Eye (tissue), 1 donor: ENCODE data around the gene WWTR1.

ENCODE experiments used
- DNase-seq: peaks from one replicate; pipeline ENCODE4 v3.0.0-alpha.2; 2015

Gene WWTR1

DNA sequence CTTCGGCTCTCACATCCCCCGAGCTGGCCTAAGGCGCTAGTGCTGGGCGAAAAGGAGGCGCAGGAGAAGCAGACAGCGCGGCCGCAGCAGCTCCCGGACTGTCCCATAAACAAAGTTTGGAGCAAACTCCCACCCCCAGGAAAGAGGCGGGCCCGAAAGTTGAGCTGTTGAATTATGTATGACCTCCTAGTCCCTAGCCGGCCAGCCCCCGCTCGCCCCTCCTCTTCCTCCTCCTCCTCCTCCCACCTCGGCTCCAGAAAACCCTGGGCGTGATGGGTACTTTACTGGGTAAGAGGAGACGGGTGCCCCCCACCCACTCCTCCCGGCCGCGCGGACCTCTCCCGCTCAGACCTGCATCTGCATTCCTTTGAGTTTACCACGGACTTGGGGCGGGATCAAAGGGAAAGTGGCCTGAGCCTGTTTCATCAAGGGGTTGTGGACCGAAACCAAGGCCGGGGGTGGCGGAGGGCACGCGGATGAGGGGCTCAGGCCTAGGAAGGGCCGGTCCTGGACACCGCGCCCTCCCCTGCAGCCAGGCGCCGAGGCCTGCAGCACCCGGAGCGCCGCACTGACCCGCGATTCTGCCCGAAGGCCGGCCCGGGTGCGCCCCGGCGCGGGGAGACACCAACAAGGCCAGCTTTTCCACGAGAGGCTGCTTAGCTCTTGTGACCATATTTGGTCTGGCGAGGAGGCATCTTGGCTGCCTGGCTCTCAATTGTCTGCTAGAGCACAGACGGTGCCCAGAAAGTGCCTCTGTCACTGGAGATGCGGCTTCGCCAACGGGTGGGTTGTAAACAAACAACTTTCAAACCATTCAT, at the start of gene WWTR1:
Gene WWTR1, minus strand, starts transcription at position 100 of the 818 bp plus-strand sequence. CDS start 719 bp downstream, outside the sequence.
- peak; percentile 96 for DNase-seq

DNA sequence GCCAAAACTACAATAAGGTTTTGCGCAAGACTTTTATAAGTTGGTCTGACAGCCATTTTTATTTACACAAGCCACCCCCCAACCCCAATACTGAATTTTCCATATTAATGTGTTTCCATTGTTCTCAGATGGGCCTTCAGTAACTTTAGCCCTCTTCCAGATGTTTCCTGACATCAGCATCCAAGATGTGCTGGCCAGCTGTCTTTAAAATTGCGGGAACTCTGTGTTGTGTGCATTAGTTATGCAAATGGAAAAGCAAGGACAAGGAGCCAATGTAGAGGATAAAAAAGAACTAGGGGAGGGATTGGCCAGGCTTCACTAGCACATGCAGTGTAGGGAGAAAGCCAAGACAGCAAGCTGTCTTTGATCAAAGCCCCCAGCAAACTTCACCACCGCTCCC, 49.1 kb upstream of the WWTR1 start:
- DNase-seq: peak; percentile 80

DNA sequence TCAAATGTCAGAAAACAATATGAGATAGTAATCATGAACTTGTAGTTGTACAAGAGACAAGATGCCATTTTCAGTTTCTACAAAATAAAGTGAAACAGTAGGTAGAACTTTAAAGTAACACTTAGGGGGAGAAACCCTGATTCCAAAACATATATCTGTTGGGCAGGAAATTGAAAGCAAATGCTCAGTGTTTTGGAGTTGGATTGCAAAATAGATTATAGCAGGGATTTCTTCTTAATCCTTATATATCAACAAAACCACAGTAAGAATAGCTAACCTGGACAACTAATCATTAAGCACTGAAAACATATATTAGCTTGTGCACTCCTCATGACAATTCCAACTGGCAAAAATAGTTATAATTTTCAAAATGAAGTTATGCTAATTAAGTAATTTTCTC, 47.6 kb upstream of the WWTR1 start:
- no peak for DNase-seq

DNA sequence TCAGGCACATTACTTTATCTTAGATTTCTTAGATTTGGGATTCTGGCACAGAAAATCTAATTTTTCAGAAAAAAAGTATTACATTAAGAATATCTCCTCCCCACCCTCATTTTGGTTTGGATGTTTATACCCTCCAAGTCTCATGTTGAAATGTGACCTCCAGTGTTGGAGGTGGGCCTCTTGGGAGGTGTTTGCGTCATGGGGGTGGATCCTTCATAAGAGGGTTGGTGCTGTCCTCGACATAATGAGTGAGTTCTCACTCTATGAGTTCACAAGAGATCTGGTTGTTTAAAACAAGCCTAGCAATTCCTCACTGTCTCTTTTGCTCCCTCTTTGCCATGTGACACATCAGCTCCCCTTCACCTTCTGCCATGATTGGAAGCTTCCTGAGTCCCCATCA, 45.6 kb upstream of the WWTR1 start:
- peak; percentile 11 for DNase-seq

DNA sequence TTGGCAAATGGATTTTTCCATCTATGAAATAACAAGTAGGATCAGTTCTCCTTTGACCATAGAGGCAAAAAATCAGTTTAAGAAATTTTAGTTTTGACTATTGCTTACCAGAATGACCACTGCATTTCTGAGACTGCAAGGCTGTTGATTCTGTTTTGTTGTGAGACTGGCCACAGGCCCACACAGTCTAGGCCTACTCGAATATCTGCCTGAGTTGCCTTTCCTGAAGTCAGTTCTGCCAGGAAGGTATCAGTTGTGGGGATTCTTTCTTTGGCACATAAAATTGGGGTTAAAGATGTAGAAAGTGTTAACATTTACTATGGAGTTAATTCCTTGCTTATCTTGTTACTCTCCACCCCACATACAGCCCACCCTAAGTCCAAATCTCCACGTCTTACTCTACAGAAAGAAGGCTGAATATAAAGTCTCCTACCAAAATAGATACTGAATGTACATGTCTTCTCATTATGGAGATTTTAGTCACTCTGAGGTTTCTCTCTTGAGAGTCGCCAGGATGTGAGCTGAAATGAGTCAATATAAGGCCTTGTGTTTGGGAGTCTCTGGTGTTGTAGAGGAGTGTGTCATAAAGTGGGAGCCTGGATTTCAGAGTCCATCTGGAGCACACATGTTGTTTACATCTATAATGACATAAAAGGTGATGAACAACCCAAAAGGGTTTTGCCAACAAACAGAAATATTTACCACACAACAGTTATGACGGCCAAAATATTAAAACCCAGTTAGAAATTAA, 45.0 kb upstream of the WWTR1 start:
- peak; percentile 33 for DNase-seq

DNA sequence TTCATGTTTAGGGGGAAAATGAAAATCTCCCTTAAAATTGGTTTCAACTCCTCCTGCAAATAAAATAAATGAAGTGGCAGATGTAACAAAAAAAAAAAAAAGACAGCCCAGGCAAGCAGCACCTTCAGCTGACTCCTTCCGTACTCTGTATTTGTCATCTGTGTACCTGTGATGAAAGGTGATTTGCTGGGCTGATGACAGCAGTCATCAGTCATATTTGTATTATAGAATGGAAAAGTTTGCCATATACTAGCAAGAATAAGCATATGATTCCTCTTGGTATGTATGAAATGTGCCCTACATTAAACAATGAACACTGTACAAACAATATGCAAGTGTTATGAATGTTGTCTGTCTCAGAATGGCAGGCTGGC, 44.1 kb upstream of the WWTR1 start:
- no peak for DNase-seq

DNA sequence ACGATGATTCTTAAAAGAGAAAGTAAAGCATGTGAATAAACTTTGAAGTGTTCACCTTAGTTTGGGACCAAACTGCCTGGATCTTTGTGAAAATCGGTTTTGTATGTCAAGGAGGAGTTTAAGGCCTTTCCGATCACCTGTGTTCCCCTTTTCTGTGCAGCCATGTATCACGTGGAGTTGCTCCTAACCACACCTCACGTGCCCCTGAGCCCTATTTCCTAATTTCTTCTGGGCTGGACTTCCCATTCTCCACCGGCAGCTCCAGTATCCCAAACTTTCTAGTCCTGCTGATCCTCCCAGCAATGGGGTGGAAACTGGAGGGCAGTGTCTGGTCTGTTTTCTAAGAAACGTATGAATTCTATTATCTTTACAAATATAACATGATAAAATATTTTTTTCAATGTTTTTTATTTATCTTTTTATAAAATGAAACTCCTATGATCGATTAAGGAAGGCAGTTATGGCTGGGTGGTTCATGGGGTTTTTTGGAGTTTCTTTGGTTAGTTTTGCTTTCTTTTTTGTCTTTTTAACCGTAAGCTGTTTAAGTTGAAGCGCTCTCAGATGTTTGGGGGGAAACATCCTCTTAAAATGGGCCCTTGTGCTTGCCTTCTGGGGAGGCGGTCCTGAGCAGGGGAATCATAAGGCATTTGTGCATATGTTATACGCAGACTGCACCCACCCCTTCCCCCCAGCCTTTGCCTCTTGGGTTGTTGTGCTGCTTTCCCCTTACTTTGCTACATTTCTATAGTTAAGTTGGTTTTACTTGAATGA, 43.6 kb upstream of the WWTR1 start:
- no peak for DNase-seq

DNA sequence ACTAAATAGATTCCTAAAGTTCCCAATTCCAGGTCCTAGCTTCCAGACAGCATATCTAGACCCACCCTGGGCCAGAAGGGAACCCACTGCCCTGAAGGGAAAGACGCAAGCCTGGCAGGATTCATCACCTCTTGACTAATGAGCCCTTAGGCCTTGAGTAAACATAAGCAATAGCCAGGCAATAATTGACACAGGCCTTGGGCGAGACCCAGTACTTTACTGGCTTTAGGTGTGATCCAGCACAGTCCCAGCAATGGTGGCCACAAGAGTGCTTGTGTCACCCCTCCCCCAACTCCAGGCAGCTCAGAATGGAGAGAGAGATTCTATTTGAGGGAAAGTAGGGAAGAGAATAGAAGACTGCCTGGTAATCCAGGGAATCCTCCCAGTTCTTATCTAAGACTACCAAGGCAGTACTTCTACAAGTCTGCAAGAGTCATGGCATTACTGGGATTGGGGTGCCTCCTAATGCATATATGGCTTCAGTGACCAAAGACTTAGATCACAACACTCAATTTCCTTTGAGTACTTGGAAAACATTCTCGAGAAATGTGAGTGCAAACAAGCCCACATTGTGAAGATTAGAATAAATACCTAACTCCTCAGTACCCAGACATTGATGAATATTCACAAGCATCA, 30.4 kb upstream of the WWTR1 start:
- no peak for DNase-seq

DNA sequence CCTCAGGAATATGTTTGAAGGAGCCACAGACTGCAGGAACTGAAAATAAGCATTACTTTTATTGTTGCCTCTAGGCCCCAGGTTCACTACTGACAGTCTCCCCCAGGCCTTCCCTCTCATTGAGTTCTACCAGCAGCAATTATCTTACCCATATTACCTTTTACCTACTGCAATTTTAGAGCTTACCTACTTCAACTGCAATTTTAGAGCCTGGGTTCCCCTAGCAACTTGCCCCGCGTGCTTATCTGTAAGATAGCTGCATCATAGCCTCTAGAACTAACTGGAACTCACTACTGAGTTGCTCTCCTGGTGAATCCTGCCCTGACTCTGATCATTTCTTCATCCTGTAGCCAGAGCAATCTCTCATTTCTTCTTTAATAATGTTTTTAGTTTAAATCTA, 29.2 kb upstream of the WWTR1 start:
- DNase-seq: no peak

DNA sequence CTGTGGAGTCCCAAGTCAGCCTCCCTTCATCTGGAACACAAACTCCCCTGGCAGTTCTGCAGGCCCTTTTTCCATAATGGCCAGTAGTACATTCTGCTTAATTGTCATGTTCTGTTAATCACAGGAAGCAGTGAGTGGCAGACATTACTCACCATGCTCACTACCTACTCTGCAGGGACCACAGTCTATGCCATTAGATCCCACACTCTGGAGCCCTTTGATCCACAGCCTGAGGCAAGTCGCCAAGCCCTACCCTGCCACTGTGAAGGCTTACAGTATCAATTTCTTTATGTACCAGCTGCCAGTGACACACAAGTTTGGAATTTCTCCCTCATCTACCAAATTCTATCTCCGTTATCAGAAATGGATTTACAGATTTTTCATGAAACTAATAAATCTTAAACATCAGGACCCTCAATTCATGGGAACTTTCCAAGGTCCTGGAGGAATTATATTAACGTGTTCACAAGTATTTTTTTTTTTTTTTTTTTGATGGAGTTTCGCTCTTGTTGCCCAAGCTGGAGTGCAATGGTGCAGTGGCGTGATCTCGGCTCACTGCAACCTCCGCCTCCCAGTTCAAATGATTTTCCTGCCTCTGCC, 20.6 kb upstream of the WWTR1 start:
- peak; percentile 66 for DNase-seq

DNA sequence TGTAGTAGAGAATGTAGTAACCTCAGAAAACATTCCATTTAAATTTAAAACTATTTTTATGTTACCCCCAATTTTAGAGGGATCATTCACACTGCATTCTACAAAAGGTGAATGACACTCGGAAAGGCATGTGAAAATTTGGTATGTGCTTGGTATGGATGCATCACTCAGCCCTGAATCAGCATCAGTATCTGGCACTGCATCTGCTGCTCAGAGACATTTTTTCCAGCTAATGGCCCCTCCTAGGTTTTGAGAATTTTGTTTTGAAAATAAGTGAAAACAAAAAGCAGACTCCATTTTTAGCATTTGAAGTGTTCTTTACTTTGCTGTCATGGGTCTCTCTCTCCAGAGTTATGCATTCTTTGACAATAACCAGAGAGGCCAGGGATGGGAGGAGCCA, 15.6 kb upstream of the WWTR1 start:
- no peak for DNase-seq

DNA sequence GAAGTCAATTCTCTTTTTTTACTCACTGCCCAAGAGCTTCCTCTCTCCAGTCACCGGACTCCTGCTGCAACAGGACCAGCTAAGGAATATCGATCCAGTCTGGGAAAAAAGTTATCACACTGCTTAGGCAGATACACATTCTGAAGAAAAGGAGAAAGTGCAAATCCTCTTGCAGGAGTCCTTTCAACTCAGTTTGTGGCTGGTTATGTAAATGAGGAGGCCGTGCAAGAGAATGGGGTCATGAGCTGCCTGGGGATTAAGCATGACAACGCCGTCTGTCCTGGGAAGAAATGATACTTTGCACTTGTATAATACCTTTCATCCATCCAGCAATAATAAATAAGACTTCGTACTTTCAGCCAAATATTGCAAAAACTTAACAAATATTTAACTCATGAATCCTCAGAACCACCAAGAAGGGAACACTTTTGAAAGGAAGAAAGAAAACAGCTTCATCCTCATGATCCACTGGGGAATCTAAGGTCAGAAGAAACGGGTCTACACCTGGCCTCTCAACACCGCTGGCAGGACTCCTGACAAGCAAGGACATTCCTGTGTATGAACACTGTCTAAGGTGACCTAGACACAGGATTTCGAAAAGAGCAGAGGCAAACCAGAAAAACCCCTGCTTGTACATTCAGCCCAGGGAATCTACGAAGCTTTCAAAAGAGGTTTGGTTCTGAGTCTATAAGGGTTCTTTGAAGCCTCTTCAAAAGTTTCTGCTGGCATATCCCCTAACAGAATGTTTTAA, 13.1 kb upstream of the WWTR1 start:
- DNase-seq: no peak

DNA sequence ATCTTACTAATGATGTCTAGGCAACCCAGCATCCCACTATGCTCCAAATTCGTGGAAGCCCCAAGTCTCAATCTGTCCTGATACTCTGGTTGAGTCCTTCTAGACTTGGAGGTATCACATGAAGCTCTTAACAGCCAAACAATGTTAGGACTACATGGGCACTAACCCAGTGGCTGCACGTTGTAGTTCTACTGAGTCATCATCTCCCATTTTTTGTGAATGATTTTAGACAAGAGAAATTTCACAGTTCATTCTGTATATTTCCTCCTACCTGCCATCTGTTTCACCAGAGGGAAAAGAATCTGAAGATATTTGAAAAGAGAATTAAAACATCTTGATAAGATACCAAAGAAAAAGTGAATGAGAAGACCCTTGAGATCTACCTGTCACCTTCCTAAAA, 9.8 kb upstream of the WWTR1 start:
- no peak for DNase-seq

DNA sequence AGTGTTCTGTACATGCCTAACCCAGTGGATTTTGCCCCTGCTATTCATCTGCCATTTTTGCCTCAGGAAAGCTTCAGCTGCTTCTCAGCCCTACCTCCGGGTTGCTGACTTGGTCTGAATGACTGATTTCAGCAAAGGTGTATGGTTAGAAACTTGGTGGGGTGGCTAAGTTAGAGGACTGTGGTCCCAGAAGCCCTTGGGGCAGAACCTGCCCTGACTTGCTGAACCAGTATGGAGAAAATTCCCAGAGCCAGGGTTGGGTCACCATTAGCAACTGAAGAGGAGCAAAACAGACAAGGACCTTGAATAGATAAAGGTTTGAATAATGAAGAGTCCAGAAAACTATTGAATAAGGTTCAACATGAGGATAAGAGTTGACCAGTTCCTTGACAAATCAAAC, 6.1 kb upstream of the WWTR1 start:
- no peak for DNase-seq

DNA sequence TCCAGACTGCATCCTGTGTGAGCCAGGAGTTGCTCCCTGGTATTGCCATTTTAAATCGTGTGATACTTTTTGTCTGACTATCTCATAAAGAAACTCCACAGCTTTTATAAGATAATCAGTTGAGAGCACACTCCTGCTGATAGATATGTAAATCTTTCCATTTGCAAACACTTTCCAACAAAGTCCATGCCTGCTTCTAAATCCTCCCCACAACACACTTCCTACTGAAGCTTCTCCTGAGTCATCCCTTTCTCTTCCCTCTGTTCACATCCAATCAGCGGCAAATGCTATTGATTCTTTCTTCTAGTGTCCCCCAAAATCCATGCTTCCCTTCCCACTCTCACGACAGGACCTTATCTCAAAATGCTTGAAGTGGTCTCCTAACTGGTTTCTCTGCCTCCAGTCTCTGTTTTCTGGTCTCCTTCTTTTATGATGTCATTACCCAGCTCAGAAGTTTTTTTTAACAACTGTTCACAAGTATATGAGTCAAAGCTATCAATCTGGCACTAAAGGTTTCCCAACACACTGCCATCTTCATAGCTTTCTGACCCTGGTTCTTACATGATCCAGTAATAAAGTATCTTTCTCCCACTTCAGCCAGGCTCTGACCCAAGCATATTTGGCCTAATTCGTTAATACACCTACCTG, 4.5 kb upstream of the WWTR1 start:
- DNase-seq: no peak

DNA sequence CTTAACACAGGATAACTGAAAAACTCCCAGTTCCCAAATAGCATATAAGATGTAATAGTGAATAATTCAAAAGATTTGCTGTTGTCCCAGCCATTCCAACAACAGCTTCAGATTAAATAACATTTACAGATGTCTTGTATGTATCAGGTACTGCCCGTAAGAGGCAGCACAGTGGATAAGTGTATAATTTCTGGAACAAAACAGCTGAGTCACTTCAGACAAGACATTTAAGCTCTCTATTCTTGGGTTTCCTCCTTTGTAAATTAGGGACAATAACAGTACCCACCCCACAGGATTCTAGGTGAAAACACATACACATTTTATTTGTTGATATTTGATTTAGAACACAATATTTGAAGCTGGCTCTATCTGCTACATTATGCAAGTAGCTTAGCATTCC, 2.6 kb upstream of the WWTR1 start:
- DNase-seq: no peak

DNA sequence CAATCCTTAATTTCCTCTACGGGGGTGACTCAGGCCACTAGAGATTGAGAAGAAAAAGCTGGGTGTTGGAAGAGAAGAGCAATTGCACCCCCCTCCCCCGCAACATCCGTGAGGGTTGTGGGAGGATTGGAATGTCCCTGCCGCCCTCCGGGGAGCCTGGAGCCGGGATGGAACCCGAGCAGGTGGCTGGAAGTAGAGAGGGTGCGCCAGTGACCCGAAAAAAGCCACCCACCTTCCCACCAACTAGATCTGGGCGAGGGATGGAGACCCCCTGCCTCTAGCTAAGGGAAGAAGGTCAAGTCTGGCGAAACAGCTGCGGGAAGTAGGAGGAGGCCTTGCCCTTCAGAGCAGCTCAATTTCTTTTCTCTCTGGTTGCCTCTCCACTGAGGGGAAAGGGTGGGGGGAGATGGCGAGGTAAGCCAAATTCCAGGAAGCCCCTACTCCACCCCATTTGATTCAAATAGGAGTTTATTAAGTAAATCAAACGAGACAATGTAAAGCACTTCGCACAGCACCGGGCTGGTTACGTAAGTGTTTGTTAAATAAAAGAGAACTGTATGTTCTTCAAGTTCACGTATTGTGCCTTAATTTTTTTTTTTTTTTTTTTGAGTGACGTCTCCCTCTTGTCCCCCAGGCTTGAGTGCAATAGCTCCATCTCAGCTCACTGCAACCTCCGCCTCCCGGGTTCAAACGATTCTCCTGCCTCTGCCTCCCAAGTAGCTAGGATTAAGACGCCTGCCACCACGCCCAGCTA, 1.1 kb upstream of the WWTR1 start:
- no peak for DNase-seq

DNA sequence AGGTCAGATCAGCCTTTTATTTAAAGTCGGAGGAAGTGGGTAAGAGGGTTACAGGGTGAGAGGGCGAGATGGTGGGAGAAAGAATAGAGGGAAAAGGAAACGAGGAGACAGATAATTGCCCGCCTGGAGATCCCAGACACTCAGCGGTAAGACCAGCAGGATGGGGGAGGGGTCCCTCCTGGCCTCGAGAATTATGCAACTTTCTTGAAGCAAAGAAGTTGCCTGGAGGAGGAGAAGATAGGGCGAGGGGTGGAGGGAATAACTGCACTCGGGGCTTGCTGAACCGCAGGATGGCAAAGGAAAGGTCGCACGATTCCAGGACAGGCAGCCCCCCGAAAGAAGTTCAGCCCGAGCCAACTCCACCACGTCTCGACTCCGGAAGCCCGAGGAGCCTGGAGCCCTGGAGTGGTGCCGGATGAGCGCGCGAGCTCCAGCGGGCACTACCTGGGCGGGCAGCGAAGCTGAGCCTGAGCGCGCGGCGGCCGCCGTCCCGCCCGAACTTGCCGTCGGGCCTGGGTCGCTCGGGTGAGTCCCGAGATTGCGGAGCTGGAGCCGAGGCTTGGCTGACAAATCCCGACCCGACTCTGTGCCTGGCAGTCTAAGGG, 402 bp downstream of the WWTR1 start:
- peak; percentile 85 for DNase-seq

DNA sequence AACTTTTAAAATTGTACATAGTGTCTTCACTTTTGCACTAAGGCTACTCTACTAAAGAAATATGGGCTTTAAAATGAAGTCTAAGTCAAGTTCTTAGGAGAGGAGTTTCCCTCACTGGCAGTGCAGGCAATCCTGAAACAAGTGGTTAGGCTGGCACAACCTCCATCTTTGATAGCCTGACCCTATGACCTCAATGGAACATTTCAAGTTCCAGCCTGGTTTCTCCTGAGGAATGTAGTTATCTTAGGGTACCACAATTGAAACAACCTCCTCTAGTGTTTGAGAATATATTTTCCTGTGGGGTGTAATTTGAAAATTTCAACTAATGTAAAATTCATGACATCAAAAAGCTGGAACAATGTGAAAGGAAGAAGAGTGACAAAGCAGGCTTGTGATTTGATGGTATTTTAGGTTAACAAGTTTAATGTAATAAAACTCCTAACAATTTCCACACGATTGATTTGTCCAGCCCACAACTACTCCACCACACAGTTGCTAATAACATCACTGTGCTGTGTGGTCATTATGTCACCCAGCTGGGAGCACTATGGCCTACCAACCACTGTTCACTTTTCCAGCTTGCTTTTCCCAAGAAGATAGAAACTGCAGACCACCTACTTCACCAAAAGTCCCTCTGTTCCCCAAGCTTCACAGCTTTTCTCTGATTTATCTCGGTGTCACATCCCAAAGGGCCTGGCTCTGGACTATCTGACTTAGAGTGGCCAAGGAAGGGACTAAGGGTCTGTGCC, 1.8 kb downstream of the WWTR1 start:
- no peak for DNase-seq
